Neural crest cell (in vitro differentiated cells): ENCODE measurements around the gene ERVV-1. TPM values are rescaled to one million over a fixed set of nuclear protein-coding genes. Genes with fewer than 3 reads are reported as not detected.
"Not testable (repeated sequence)": the region's sequence is repeated elsewhere in the genome, so short reads cannot be mapped to it uniquely, and the experiment has no call there.

Experiments
- DNase-seq: peaks from one replicate; pipeline ENCODE4 v3.0.0; 2021; ENCODE audit warnings: low read depth, mixed read lengths, low spot score
- H3K27ac Mint-ChIP-seq: one replicate; pipeline ENCODE4 v1.8.0; 2021; ENCODE audit warnings: mild to moderate bottlenecking, mixed read lengths; ENCODE audit not compliant: unreplicated experiment
- H3K27me3 Mint-ChIP-seq: 2 replicates; pipeline ENCODE4 v1.8.0; 2021; ENCODE audit warnings: low read depth, mild to moderate bottlenecking, mixed read lengths
- H3K36me3 Mint-ChIP-seq: 2 replicates; pipeline ENCODE4 v1.8.0; 2021; ENCODE audit warnings: low read depth, mild to moderate bottlenecking, mixed read lengths
- H3K4me1 Mint-ChIP-seq: 2 replicates; pipeline ENCODE4 v1.8.0; 2021; ENCODE audit warnings: mixed read lengths
- H3K4me3 Mint-ChIP-seq: one replicate; pipeline ENCODE4 v1.8.0; 2021; ENCODE audit warnings: mild to moderate bottlenecking, mixed read lengths
- H3K9me3 Mint-ChIP-seq: 2 replicates; pipeline ENCODE4 v1.8.0; 2021; ENCODE audit warnings: mixed read lengths
- total RNA-seq: library from RNA; stranded (reverse); gene quantifications from 2 replicates; pipeline ENCODE4 v1.2.1, GENCODE V29; 2021
- TF ChIP-seq, protein P1 (sequence below): fragments of 200-600 bp; sonication (generic); conservative IDR thresholded peaks from 2 replicates; pipeline ENCODE4 v1.5.0; 2021; ENCODE audit warnings: antibody characterized with exemption, mild to moderate bottlenecking

Gene ERVV-1
- total RNA-seq, 1 donor from 2014 or later, result not detected

DNA sequence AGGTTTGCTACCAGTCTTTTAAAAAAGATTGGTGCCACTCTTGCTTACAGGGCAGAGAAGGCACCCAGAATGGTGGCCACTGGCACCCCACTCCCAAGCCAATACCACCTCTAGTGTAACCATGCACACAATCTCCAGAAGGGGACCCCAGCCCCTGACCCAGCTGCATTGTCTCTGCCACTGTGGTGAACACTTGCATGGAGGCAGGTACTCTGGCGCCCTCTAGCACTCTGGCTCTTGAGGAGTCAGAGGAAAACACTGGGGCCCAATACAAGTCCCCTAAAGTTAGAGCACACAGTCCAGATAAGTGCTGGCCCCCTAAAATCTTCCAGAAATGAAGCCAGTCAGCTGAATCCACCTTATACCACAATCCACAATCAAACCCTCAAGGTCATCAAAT is 6.0 kb downstream of the ERVV-1 start:
- DNase-seq, result no peak
- Mint-ChIP-seq H3K27me3 (no peaks in the 10 kb centered on the region), H3K4me3 (no peak overlapping the region), H3K9me3 (peaks cover 11% of the 10 kb centered on the region), H3K36me3 (peaks cover 9% of the 10 kb centered on the region), H3K4me1 (no peaks in the 10 kb centered on the region), H3K27ac (no peak overlapping the region)
- TF ChIP-seq, protein P1, sequence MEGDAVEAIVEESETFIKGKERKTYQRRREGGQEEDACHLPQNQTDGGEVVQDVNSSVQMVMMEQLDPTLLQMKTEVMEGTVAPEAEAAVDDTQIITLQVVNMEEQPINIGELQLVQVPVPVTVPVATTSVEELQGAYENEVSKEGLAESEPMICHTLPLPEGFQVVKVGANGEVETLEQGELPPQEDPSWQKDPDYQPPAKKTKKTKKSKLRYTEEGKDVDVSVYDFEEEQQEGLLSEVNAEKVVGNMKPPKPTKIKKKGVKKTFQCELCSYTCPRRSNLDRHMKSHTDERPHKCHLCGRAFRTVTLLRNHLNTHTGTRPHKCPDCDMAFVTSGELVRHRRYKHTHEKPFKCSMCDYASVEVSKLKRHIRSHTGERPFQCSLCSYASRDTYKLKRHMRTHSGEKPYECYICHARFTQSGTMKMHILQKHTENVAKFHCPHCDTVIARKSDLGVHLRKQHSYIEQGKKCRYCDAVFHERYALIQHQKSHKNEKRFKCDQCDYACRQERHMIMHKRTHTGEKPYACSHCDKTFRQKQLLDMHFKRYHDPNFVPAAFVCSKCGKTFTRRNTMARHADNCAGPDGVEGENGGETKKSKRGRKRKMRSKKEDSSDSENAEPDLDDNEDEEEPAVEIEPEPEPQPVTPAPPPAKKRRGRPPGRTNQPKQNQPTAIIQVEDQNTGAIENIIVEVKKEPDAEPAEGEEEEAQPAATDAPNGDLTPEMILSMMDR, result no peak

DNA sequence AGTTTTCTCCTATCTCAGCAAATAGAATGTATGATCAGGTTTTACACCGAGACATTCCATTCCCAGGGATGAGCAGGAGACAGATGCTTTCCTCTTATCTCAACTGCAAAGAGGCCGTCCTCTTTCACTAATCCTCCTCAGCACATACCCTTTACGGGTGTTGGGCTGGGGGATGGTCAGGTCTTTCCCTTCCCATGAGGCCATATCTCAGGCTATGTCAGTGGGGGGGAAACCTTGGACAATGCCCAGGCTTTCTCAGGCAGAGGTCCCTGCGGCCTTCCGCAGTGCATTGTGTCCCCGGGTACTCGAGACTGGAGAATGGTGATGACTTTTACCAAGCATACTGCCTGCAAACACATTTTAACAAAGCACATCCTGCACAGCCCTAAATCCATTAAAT is 14.6 kb downstream of the ERVV-1 start:
- not testable (repeated sequence) for H3K4me1 Mint-ChIP-seq, DNase-seq, H3K36me3 Mint-ChIP-seq, H3K4me3 Mint-ChIP-seq, H3K9me3 Mint-ChIP-seq, H3K27me3 Mint-ChIP-seq
- peak overlapping the region; percentile 43 for H3K27ac Mint-ChIP-seq

DNA sequence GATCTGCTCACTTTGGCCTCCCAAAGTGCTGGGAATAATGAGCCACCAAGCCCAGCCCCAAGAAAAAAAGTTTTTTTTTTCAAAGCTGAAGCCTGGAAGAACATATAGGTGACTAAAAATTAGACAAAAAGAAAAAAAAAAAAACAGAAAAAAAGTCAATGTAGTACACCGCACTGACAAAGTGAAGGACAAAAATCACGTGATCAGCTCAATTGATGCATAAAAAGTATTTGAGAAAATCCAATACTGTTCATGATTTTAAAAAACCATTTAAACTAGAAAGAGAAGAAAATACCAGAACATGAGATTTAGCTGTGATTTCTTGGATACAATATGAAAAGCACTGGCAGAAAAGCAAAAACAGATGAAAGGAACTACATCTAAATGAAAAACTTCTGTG is 20.3 kb downstream of the ERVV-1 start:
- Mint-ChIP-seq H3K4me1 (peaks cover 6% of the 10 kb centered on the region), H3K4me3 (peak overlapping the region; percentile 66), H3K27ac (no peak overlapping the region), H3K27me3 (no peaks in the 10 kb centered on the region), H3K9me3 (peaks cover 5% of the 10 kb centered on the region), H3K36me3 (peaks cover 12% of the 10 kb centered on the region)
- DNase-seq, result no peak
- TF ChIP-seq, protein P1, result no peak

DNA sequence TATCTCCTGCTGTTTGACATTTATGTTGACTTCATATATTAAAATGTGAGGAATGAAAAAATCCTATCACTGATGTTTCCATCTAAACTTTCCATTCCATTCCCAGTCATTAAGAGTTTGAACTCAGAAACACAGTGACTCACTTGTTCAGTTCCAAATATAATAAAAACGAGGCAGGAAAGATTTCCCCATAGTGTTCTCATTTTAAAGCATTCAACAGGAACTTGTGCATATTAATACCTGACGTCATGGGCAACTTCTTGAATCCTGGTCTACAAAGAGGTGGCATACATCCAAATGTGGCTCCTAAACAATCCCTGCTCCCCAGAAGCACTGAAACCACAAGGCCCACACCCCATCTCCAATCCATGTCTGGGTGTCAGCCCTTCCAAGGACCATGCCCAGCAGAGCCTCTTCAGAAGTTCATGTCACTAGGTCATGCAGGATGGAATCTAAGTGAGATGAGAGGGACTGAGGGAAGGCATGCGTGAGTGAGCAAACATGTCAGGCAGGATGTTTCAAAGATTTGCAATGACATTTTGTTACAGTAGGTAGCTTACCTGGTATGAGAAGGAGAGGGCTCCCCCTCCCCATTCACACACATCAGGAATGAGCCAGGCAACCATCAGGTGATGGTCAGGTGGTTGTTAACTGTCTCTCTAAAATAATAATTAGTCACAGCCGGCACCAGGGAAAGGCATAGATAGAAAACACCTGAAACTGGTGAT is 21.4 kb downstream of the ERVV-1 start:
- H3K9me3 Mint-ChIP-seq, result peaks cover 5% of the 10 kb centered on the region
- no peak overlapping the region for H3K27ac Mint-ChIP-seq
- peaks cover 12% of the 10 kb centered on the region for H3K36me3 Mint-ChIP-seq
- peak overlapping the region; percentile 40 for H3K4me3 Mint-ChIP-seq
- peaks cover 6% of the 10 kb centered on the region for H3K4me1 Mint-ChIP-seq
- TF ChIP-seq, protein P1, result no peak
- DNase-seq, result no peak
- H3K27me3 Mint-ChIP-seq, result no peaks in the 10 kb centered on the region

DNA sequence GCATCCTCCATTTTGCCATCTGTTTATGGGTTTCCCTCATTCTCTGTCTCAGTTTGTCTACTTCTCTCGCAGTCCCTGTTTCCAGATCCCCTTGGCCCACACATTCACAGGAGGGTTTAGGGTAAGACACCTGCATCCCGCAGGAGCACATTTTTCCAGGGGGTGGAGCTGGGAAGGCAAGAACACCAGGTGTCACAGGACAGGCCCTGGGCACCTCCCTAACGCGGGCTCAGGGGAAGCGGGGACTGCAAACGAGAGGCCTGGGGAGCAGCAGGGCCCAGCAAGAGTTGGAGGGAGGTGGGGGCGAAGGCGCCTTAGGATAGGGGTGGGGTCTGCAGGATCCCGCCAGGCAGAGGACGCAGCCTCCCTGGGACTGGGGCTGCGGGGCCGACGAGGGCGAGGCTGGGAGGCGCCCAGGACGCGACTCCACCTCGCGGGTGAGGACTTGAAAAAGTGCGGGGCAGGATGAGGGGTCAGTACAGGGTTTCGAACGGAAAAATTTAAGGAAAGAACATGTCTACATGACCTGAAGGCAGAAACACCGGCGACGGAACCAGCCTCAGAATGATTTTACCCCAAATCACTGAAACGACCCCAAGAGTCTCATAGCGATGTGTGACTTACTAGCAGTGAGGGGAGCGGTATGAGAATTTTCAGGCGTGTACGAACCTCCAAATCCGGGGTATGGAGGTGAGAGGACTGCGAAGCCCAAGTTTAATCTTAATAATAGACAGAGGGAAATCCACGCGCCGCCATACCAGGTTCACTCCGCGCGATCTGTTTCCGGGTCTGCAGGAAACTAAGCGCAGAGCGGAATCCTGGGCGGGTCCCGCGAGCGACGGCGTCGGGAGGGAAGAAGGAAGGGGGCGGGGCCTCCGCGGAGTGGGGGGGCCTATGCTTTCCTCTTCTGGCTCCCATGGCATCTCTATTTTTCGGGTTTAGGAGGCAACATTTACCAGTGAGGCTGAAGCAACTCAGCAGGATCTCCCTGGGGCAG is 23.7 kb downstream of the ERVV-1 start:
- peaks cover 2% of the 10 kb centered on the region for H3K9me3 Mint-ChIP-seq
- peaks cover 9% of the 10 kb centered on the region for H3K36me3 Mint-ChIP-seq
- H3K4me3 Mint-ChIP-seq, result peak overlapping the region; percentile 90
- H3K27me3 Mint-ChIP-seq, result no peaks in the 10 kb centered on the region
- peak overlapping the region; percentile 43 for H3K27ac Mint-ChIP-seq
- peaks cover 6% of the 10 kb centered on the region for H3K4me1 Mint-ChIP-seq
- peak; percentile 20 for DNase-seq
- TF ChIP-seq, protein P1, result no peak
